Large intestine (tissue), 3 donors: ENCODE data around the gene NAMPT. TPM values are rescaled to one million over a fixed set of nuclear protein-coding genes. Genes with fewer than 3 reads are reported as not detected.
A peak's percentile ranks its signal among the peaks of the same experiment; 100 is the strongest.

Experiments used
- DNase-seq, 2 donors: peaks; one replicate each; pipeline versions ENCODE4 v3.0.0 to v3.0.0-alpha.2; 2013
- H3K27ac ChIP-seq: one replicate; pipeline ENCODE4 v1.5.1; 2013; ENCODE audit warnings: low read length
- H3K27me3 ChIP-seq: 2 replicates; pipeline ENCODE4 v1.6.1; 2013; ENCODE audit warnings: low read length; ENCODE audit not compliant: control insufficient read depth, insufficient read depth
- H3K36me3 ChIP-seq: 2 replicates; pipeline ENCODE4 v1.6.1; 2013; ENCODE audit warnings: low read length; ENCODE audit not compliant: control insufficient read depth, insufficient read depth
- H3K4me1 ChIP-seq: one replicate; pipeline ENCODE4 v1.6.1; 2013; ENCODE audit warnings: low read length; ENCODE audit not compliant: control insufficient read depth, insufficient read depth
- H3K4me3 ChIP-seq: one replicate; pipeline ENCODE4 v1.5.1; 2013; ENCODE audit warnings: low read length
- H3K9me3 ChIP-seq: one replicate; pipeline ENCODE4 v1.6.1; 2013; ENCODE audit warnings: mild to moderate bottlenecking, low read depth, low read length, moderate library complexity; ENCODE audit not compliant: control insufficient read depth
- WGBS: methylation state at CpG from one replicate; pipeline ENCODE4 v1.1.5; 2013; ENCODE audit warnings: low lambda C conversion rate; ENCODE audit not compliant: insufficient coverage; 5-methylcytosine and 5-hydroxymethylcytosine counted together
- polyA plus RNA-seq: library from polyadenylated mRNA; unstranded; fragments of 120-200 nt; gene quantifications from one replicate; pipeline ENCODE4 v1.2.1, GENCODE V29; 2013

NAMPT gene
- polyA plus RNA-seq, 1 donor, result 111 TPM

GRCh38 chr7:106277976-106278375, 6.8 kb downstream of the NAMPT start:
- WGBS, result no CpG with 5 or more reads among the region's 1 CpG
- Histone ChIP-seq H3K4me3 (no peak overlapping the region), H3K9me3 (no peaks in the 10 kb centered on the region), H3K27me3 (no peaks in the 10 kb centered on the region), H3K36me3 (peaks cover 21% of the 10 kb centered on the region), H3K4me1 (peaks cover 3% of the 10 kb centered on the region), H3K27ac (no peak overlapping the region)
- no peak for DNase-seq

- Histone ChIP-seq H3K36me3 (peaks cover 21% of the 10 kb centered on the region), H3K4me1 (peaks cover 1% of the 10 kb centered on the region), H3K27ac (no peak overlapping the region), H3K4me3 (no peak overlapping the region), H3K27me3 (no peaks in the 10 kb centered on the region), H3K9me3 (no peaks in the 10 kb centered on the region)
- WGBS, result 100% methylated on average over 2 of the region's 10 CpGs
- DNase-seq, result no peak
Measured at GRCh38 chr7:106276513-106276912, 8.3 kb downstream of the NAMPT start.

GRCh38 chr7:106273009-106273668, 11.6 kb downstream of the NAMPT start:
- H3K9me3 ChIP-seq, result no peaks in the 10 kb centered on the region
- no peaks in the 10 kb centered on the region for H3K4me1 ChIP-seq
- no peak overlapping the region for H3K27ac ChIP-seq
- H3K36me3 ChIP-seq, result peaks cover 43% of the 10 kb centered on the region
- no peak for DNase-seq
- no peaks in the 10 kb centered on the region for H3K27me3 ChIP-seq
- H3K4me3 ChIP-seq, result no peak overlapping the region
- WGBS, result 83% methylated on average over 3 of the region's 8 CpGs

- Histone ChIP-seq H3K27me3 (no peaks in the 10 kb centered on the region), H3K36me3 (peaks cover 54% of the 10 kb centered on the region), H3K27ac (no peak overlapping the region), H3K9me3 (no peaks in the 10 kb centered on the region), H3K4me3 (no peak overlapping the region), H3K4me1 (no peaks in the 10 kb centered on the region)
- DNase-seq, result no peak
- 100% methylated on average over 1 of the region's 5 CpGs for WGBS
Measured at GRCh38 chr7:106270122-106270977, 14.4 kb downstream of the NAMPT start.

- H3K4me3 ChIP-seq, result no peak overlapping the region
- no peaks in the 10 kb centered on the region for H3K4me1 ChIP-seq
- H3K27ac ChIP-seq, result no peak overlapping the region
- peaks cover 50% of the 10 kb centered on the region for H3K36me3 ChIP-seq
- no peaks in the 10 kb centered on the region for H3K27me3 ChIP-seq
- WGBS, result no CpG with 5 or more reads among the region's 4 CpGs
- no peaks in the 10 kb centered on the region for H3K9me3 ChIP-seq
- DNase-seq, result no peak
Measured at GRCh38 chr7:106269254-106269961, 15.4 kb downstream of the NAMPT start.

- no peak overlapping the region for H3K4me3 ChIP-seq
- H3K27ac ChIP-seq, result no peak overlapping the region
- no peaks in the 10 kb centered on the region for H3K4me1 ChIP-seq
- peaks cover 53% of the 10 kb centered on the region for H3K36me3 ChIP-seq
- no peak for DNase-seq
- no peaks in the 10 kb centered on the region for H3K9me3 ChIP-seq
- 100% methylated on average over 3 of the region's 3 CpGs for WGBS
- H3K27me3 ChIP-seq, result no peaks in the 10 kb centered on the region
Measured at GRCh38 chr7:106265133-106265532, 19.6 kb downstream of the NAMPT start.

- Histone ChIP-seq H3K27me3 (no peaks in the 10 kb centered on the region), H3K4me1 (no peaks in the 10 kb centered on the region), H3K9me3 (no peaks in the 10 kb centered on the region), H3K27ac (no peak overlapping the region), H3K4me3 (no peak overlapping the region), H3K36me3 (peaks cover 61% of the 10 kb centered on the region)
- no peak for DNase-seq
- WGBS, result no CpG with 5 or more reads among the region's 2 CpGs
Measured at GRCh38 chr7:106262221-106262881, 22.4 kb downstream of the NAMPT start.

- Histone ChIP-seq H3K36me3 (peaks cover 48% of the 10 kb centered on the region), H3K27me3 (no peaks in the 10 kb centered on the region), H3K4me3 (no peak overlapping the region), H3K4me1 (no peaks in the 10 kb centered on the region), H3K27ac (no peak overlapping the region), H3K9me3 (no peaks in the 10 kb centered on the region)
- WGBS, result 60% methylated on average over 1 of the region's 2 CpGs
- DNase-seq, result no peak
Measured at GRCh38 chr7:106260136-106260561, 24.6 kb downstream of the NAMPT start.

GRCh38 chr7:106258789-106259188, 26.0 kb downstream of the NAMPT start:
- 100% methylated on average over 1 of the region's 7 CpGs for WGBS
- Histone ChIP-seq H3K4me1 (no peaks in the 10 kb centered on the region), H3K4me3 (no peak overlapping the region), H3K27me3 (no peaks in the 10 kb centered on the region), H3K36me3 (peaks cover 47% of the 10 kb centered on the region), H3K27ac (no peak overlapping the region), H3K9me3 (no peaks in the 10 kb centered on the region)
- no peak for DNase-seq

GRCh38 chr7:106257752-106258151, 27.0 kb downstream of the NAMPT start:
- H3K4me3 ChIP-seq, result no peak overlapping the region
- no peaks in the 10 kb centered on the region for H3K9me3 ChIP-seq
- no peak overlapping the region for H3K27ac ChIP-seq
- no peaks in the 10 kb centered on the region for H3K4me1 ChIP-seq
- H3K36me3 ChIP-seq, result peaks cover 48% of the 10 kb centered on the region
- H3K27me3 ChIP-seq, result no peaks in the 10 kb centered on the region
- DNase-seq, result peak in 1 of 2 donors; percentile 5
- no CpG with 5 or more reads among the region's 3 CpGs for WGBS
